ENCODE measurements around the gene ENDOU.
A peak's percentile ranks its signal among the peaks of the same experiment; 100 is the strongest.

The ENDOU gene, protein sequence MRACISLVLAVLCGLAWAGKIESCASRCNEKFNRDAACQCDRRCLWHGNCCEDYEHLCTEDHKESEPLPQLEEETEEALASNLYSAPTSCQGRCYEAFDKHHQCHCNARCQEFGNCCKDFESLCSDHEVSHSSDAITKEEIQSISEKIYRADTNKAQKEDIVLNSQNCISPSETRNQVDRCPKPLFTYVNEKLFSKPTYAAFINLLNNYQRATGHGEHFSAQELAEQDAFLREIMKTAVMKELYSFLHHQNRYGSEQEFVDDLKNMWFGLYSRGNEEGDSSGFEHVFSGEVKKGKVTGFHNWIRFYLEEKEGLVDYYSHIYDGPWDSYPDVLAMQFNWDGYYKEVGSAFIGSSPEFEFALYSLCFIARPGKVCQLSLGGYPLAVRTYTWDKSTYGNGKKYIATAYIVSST

DNA sequence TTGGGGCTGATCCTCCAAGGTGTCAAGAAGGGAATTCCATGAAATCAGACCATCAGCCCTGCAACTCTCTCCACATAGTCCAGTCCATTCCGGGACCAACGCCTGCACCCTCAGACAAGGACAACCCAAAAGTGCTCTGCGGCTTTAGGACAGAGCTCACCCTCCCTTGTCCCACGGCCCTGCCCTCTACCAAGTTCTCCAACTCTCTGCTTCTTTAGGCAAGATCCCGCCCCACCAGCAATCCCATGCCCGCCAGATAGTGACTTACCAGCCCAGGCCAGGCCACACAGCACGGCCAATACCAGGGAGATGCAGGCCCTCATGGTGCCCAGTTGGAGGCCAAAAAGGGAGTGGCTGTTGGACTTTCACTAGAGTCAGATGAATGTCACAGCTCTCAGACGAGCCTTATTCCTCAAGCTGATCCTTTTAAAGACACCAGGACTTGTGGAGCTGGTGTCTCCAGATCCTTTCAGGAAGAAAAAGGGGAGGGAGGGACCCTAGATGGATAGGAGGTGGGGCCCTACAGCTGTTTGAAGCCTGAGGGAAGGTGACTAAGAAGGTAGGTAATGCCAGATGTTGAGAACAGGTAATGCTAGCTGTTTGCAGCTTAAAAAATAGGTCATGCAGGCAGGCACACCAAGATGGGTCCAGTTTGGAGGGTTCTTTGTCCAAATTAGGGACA, at the start of gene ENDOU:
TSS of gene ENDOU (minus strand) at position 400 of the 682 bp plus-strand sequence. CDS start at position 323, 77 bp downstream.
- DNase-seq = no peak

DNA sequence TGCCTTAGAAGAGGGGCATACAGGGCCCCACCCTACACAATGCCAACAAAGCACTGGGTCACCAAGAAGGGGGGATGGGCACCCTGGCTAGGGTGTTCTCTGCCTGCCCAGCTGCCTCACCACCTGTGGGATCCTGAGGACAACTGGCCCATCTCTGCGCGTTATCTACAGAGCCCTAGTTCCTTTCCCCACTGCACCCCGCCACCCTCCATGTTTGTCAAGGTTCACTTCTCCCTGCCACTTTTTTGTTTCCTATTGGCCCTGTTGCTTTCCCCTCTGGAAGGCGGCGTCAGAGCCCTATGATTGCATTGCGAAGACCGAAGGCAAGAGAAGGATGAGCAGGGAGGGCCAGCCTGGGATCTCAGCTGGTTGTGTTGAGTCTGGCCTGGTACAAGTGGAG, 49.4 kb upstream of the ENDOU start:
- no peak for DNase-seq

DNA sequence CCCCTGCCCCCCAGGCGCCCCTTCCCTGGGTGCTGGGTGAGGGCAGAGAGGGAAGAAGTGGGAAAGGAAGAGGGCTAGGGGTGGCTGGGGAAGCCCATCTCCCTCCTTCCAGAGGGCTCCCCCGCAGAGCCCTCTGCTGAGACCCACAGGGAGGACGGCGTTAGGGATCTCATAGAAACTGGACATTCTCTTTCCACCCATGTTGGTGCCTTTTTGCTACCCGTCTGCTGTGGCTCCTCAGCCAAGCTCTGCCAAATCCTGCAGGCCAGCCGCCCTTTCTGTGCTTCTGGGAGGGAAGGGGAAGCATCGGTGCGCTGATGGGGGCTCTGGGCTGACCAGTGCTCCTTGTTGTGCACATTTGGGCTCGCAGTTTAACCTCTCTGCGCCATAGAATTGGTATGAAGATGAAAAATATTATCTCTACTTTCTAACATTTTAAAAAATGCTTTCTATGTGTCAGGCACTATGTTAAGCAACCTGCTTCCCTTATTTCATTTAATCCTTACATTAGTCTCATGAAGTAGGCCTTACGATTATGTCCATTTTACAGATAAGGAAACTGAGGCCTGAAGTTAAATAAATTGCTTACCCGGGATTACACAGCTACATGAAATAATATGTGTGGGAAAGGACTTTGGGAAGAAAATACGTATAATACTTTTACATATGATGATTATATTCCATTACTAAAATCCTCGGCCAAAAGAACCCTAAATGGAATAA, 48.7 kb upstream of the ENDOU start:
- no peak for DNase-seq

DNA sequence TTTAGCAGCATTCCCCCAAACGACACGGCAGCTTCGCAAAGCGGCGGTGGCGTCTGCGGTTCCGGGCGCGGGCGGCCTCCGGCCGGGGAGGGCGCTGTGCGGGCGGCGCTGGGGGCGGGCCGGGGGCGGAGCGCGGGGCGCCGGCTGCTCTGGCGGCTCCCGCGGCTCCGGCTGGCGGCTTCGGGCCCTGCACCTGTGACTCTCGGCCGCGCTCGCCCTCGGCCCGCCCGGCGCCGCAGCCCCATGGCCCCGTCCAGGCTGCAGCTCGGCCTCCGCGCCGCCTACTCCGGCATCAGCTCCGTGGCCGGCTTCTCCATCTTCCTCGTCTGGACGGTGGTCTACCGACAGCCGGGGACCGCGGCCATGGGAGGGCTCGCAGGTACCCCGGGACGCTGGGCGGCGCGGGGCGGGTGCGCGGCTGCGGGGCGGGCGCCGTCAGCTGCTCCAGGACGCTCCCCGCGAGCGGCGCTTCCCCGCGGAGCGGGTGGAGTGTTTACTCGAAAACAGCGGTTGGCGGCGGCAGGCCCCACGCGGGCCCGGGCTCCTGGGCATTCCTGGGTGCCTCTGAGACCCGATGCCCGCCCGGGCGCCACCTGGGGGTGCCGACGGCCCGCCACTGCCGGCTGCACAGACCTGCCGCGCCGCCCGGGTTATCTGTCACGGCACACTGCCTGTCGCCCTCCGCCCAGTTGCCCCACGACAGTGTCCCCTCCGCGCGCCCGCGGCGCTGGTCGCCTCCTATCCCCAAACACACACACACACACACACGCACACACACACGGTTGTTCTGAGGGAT, 48.0 kb upstream of the ENDOU start, which contains the start of gene SLC48A1:
TSS of gene SLC48A1 (plus strand) at position 177 of the 796 bp plus-strand sequence. CDS start at position 244, 67 bp downstream.
- DNase-seq = peak; percentile 57

DNA sequence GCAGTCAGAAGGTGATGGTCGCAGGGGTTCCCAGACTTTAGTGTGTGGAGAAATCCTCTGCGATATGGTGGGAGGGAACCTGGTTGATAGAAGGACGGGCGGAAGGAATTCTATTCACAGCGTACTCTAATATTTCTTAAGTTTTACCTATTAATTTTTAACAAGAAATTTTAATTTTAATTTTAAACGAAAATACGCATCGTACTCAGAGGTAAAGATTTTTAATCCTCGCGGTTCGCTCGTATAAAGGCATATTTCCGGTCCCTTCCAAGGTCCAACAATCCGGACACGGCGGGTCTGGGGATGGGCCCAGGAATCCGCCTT, 47.4 kb upstream of the ENDOU start:
- no peak for DNase-seq

DNA sequence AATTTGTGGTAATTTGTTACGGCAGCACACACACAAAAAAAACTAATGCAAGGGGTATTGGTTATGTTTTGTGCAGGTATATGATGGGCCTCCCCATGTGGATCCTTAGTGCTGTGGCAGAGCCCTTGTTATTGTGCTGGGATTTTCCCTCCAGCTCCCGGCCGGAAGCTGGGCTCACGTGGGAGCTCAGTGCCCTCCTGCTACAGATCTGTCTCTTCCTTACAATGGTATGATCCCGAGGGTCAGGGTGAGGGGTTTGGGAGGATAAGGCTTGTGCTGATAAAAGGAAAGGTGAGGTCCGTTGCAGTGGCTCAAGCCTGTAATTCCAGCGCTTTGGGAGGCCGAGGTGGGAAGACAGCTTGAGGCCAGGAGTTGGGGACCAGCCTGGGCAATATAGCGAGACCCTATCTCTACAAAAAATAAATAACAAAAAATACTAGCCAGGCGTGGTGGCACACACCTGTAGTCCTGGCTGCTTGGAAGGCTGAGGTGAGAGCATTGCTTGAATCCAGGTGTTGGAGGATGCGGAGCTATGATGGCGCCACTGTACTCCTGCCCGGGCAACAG, 46.9 kb upstream of the ENDOU start:
- DNase-seq = no peak

DNA sequence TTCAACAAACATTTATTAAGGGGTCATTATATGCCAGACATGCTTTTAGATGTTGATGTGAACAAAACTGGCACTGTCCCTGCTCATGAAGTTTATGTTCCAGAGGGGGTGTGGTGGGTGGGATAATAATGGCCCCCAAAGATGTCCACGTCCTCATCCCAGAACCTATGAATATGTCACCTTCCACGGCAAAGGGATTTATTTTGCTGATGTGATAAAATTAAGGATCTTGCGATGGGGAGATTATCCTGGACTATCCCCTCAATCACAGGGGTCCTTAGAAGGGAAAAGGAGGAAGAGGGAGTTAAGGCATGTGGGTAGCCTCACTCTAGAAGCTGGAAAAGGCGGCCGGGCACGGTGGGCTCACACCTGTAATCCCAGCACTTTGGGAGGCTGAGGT, 46.0 kb upstream of the ENDOU start:
- DNase-seq = no peak

DNA sequence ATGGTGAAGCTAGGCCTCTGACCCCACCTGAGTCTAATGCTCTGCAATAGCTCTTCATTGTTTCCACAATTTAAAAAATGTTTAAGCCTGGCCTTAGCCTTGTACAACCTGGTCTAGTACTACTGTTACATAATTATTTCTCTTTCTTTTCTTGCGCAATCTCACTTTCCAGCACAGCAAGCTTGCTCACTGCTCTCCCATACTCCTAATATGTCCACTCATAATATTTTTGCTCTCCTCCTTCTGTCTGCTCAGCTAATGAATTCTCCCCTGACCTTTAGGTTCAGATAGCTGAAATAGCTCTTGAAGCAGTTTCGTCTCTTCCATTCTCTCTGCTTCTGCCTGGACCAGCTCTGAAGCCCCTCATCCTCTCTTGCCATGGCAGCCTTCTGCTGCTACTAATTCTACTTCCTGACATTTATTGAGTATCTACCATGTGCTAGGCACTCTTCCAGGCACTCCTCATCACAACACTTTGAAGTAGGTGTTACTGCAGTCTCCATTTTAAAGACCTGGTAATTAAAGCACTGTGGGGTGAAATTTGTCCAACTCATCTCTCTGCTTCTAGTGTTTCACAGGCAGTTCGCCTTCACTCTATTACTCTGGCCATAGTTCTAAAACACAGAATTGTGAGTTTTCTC, 44.9 kb upstream of the ENDOU start:
- DNase-seq = no peak

DNA sequence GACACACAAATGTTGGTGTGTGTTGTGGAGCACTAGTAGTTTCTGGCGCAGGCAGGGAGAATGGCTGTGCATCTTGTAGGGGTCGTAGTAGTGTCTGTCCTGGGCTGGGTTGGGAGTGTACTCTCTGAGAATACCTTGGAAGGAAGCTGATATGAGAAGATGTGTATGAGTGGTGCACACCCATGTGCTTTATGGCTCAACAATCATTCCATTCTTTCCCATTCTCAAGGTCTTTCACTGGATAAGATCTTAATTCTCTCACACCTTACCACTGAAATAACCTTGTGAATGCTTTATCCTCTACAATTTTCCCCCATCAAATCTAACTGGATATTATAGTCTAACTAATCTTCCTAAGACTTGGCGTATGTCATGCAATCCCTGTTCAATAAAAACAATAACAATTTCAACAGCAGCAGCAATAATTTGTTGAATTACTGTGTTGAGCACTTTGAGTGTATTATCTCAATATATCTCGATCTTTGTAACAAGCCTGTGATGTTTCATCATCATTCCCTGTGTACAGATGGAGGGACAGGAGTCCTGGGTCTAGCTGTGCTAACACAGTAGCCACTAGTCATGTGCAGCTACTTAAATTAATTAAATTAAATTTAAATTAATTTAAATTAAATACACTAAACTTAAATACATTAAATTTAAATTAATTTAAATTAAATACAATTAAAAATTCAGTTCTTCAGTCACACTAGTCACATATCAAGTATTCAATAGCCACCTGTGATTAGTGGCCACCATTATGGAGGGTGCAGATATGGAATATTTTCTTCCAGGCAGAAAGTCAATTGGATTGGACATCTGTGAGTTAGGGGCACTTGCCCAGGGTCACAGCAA, 44.2 kb upstream of the ENDOU start:
- DNase-seq = no peak

DNA sequence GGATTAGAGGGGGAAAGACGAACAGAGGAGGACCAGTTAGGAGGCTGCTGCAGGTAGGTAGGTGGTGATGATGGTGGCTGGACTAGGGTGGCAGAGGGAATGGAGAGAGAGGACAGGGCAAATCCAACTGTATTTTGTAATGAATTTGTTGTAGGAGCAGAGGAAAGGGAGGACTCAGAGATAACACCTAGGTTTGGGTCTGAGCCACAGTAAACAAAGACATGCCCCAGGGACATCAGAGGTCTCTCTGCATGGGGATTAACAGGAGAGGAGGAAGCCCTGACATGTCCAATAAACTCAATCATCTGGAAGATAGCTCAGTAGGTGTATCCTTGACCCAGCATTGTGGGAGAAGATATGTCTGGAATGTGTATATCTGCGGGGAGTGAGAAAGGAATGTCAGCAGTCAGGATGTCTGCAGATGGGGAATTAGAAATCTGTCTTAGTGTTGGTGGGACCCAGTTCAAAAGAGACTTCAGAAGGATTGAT, 43.1 kb upstream of the ENDOU start:
- DNase-seq = no peak

DNA sequence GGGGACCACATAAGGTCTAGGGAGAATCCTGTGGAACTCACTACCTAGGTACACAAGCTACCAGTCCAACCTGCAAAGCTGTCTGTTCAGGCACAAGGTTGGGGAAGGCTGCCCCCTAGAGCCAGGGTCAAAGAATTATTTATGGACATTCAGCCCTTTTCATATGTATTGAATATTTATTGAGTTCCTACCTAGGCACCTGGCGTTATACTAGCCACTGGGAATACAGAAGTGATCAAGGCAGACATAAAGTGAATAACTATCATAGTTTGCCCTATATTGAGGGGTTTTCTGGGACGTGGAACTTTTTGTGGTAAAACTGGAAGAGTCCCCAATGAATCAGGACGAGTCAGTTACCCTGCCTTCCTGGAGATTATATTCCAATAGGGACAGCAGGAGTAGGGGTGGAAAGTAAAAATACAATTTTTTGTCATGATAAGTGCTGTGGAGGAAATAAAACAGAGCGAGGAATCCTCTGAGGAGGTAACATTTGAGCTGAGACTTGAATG, 42.0 kb upstream of the ENDOU start:
- DNase-seq = peak; percentile 49

DNA sequence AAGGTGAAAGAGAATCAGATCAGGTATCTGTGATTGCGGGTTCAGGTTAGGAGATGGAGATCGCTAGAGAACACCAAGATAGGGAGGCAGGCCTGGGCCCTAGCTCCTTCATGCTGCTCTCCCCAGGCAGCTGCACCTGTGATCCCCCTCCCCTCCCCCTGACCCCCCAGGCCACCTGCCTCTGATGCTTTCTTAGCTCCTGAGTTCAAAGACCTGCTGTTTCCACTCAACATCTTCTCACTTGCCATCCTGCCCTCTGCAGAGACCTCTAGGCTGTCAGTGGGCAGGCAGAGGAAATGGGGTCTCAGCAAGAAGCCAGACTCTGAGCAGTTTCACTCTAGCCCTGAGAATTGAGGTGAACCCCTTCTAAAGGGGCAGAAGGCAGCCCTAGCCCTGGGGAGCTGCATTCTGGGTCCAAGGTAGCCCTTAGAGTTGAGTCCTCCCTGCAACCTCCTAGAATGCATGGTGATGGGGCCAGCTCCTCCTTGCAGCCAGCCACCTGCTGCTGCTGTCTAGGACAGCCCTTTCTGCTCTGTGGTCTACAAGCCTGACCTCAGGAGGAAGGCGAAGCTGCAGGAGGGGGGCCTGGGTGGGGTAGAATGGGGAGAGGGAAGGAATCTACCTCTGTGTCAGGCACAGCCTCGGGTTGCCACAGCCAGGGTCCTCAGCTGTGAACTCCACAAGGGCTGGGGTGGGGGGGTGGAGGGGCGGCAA, 41.4 kb upstream of the ENDOU start:
- DNase-seq = no peak

DNA sequence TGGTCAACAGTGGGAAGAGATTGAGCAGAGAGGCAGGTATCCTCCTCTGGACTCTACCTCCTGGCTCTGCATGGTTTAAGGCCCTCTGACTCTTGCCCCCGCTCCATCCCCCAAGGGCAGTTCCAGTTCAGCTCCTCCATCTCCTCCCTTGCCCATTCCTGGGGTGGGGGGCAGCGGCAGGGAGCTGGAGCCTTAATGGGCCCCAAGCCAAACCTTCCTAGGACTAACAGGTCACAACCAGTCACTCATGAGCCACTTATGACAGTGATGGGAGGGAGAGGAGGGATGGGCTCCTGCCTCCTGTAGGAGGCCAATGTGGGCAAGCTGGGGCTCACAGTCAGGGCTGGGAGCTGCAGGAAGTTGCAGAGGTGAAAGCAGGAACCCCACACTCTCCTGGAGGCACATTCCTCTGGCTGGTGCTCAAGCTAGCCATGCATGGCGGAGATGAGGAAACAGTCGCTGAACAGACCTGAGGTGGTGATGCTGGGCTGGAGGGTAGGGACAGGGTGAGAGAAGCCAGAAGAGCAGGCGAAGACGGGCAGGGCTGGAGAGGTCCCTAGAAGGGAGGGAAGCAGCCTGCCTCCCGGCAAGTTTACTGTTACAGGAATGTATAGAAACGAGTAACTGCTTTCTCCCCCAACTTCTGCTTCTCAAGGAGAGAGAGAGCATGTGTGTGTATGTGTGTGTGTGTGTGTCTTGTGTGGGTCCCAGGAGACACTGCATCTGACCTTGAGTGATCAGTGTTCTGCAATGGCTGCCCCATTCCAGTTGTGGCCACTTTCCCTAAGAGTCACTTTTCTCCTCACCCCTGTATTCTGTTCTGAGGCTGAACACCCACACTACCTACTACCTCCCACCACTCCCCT, 38.4 kb upstream of the ENDOU start:
- no peak for DNase-seq

DNA sequence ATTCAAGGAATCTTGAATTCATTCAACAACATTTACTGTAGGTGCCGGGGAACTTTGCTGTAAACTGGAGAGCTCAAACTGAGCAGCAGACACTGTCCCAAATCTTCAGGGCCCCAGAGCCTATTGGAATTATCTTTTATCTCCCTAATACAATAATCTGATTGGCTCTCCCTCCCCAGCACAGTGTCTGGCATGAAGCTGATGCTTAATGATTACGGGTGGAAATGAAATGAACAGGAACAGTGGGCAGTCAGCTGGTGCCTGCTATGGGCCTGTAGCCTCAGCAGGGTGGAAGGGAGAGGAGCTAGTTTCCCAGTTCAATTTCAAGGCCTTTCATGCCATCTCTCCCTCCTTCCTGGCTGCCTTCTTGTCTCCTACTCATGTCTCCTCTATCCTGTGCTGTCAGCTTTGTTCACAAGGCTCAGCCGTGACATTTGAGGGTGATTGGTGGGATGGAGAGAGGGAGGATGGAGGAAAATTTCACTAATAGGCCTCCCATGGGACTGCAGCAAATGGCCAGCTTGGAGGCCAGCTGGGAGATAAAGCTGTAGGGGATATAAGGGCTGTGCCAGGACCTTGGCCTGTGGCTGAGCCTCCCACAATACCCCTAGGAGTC, 37.7 kb upstream of the ENDOU start:
- no peak for DNase-seq

DNA sequence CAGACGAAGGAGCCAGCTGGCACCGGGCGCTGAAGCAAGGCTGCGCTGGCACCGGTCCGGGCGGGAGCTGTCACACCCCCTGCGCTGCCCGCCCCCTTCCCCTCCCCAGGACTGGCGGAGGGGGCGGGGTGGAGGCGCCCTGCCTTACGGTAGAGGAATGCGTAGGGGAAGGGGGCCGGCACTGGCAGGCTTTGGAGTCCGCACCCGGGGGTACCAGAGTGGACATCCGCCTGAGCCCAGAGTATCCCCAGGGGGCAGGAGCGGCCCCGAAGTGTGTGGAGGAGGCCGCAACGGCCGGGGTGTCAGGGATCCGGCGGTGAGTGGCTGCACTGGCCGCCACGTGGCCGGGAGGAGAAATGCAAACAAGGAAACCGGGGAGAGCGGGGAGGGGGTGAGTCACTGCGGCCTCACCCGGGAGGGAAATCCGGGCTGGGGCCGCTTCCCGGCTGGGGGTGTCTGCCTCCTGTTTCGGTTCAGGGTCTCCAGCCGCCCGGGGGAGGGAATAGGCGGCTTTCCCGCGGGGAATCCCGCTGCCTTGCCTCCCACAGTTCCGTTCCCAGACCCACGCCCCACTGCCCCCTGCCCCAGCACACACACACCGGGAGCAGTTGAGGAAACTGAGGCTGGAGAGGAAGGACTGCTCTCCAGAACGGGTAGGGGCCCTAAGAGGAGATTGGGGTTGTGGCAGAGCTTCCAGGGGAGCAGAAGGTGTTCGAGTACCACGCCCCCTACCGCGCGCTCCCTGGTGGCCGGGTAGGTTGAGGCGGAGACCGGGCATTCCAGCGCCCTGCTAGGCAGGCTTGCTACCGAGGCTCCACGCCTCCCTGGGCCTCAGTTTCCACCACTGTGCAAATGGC, 33.8 kb upstream of the ENDOU start, which contains the start of gene RAPGEF3:
TSS of gene RAPGEF3 (minus strand) at position 47 of the 857 bp plus-strand sequence. CDS start 324 bp downstream, outside the sequence.
- peak; percentile 80 for DNase-seq

DNA sequence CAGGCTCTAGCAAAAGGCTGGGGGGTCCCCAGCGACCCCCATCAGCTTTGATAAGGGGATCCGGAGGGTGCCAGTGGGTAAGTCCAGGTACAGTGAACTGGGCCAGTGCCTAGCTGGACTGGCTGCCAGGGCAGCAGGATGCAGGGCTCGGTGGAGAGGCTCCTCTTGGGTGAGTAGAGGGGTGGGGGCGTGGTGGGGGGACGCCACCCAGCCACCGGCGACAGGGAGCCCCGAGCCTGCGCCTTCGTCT, 33.2 kb upstream of the ENDOU start:
- DNase-seq = no peak

DNA sequence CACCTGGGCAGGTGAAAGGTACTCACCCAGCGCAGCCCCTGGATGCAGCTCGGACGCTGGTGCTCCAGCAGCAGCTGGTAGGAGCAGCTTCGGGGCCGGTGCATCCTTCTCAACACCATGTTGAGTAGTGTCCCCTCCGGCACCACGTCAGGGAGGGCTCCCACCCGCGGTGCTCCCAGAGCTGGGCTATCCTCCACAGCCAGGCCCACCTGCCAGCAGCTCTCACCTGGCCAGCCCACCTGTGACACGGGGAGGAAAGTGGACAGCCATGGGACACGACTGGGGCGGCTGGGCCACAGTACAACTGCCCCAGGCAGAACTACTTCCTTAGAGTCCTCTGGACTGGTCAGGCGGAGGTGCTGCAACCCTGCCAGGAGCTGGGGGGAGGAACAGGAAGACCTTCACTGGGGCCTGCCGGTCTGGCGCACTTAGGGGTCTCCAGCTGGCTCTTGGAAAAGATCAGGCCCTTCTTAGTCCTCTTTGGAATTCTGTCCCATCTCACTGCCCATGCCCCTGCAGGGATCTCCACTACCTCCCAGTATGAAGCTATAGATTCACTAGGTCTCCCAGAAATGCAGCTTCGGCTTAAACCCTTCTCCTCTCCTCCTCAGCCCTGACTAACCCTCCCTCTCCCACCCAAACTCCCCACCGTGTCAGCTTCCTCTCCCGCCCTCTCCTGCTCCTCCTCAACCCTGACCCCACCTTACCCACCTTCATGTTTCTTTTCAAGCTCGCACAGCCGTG, 32.7 kb upstream of the ENDOU start:
- DNase-seq = no peak
